Caco-2 (cell line): ENCODE measurements around the gene GALNTL6. TPM values are rescaled to one million over a fixed set of nuclear protein-coding genes. Genes with fewer than 3 reads are reported as not detected.

Experiments used
- BruUV-seq: library from RNA; stranded (reverse); fragments of 400-500 nt; replicated peaks from 2 replicates; lab custom pipeline; 2021; lab: Mats Ljungman, UMichigan
- CTCF ChIA-PET: fragments of 300-600 bp; sonication (Branson Sonifier 250); formaldehyde crosslinking; loops from one replicate; lab custom pipeline; 2022; ENCODE audit warnings: antibody characterized with exemption; lab: Charles Lee
- POLR2A ChIA-PET: fragments of 300-600 bp; sonication (Branson Sonifier 250); formaldehyde crosslinking; loops from one replicate; lab custom pipeline; 2022; ENCODE audit warnings: antibody characterized with exemption; lab: Charles Lee
- DNase-seq, 2 experiments: peaks; one replicate each; pipeline versions ENCODE4 v3.0.0 to v3.0.0-alpha.2; 2020 to 2022
- H3K27me3 ChIP-seq: replicated peaks from 2 replicates; pipeline ENCODE4 v1.6.0; 2011; ENCODE audit warnings: low read length; ENCODE audit not compliant: control insufficient read depth, insufficient read depth
- H3K36me3 ChIP-seq: 2 replicates; pipeline ENCODE4 v1.5.1; 2011; ENCODE audit warnings: low read length; ENCODE audit not compliant: control insufficient read depth, insufficient read depth
- H3K4me1 ChIP-seq: fragments of 250-450 bp; sonication (Bioruptor Pico); 2 replicates; pipeline ENCODE4 v1.5.1; 2020; ENCODE audit warnings: mild to moderate bottlenecking
- H3K4me3 ChIP-seq: 2 replicates; pipeline ENCODE4 v1.5.1; 2011; ENCODE audit warnings: low read depth, mild to moderate bottlenecking, control low read depth, low read length
- H3K9me3 ChIP-seq: fragments of 250-450 bp; sonication (Bioruptor Pico); 2 replicates; pipeline ENCODE4 v1.5.1; 2020; ENCODE audit warnings: mild to moderate bottlenecking, moderate library complexity
- H3K27ac Mint-ChIP-seq: one replicate; pipeline ENCODE4 v1.8.0; 2022; ENCODE audit warnings: mixed read lengths; ENCODE audit not compliant: unreplicated experiment
- H3K27me3 Mint-ChIP-seq: one replicate; pipeline ENCODE4 v1.8.0; 2022; ENCODE audit warnings: mixed read lengths; ENCODE audit not compliant: insufficient read depth, unreplicated experiment
- H3K36me3 Mint-ChIP-seq: one replicate; pipeline ENCODE4 v1.8.0; 2022; ENCODE audit warnings: mild to moderate bottlenecking, mixed read lengths; ENCODE audit not compliant: insufficient read depth, unreplicated experiment
- H3K4me1 Mint-ChIP-seq: one replicate; pipeline ENCODE4 v1.8.0; 2022; ENCODE audit warnings: low read depth, mixed read lengths; ENCODE audit not compliant: unreplicated experiment
- H3K4me3 Mint-ChIP-seq: one replicate; pipeline ENCODE4 v1.8.0; 2022; ENCODE audit warnings: mild to moderate bottlenecking, moderate library complexity, mixed read lengths; ENCODE audit not compliant: unreplicated experiment
- H3K9me3 Mint-ChIP-seq: one replicate; pipeline ENCODE4 v1.8.0; 2022; ENCODE audit warnings: mixed read lengths; ENCODE audit not compliant: unreplicated experiment
- CTCF ChIP-seq, 2 experiments: fragments of 200-600 bp in 1 of 2; IDR thresholded peaks; 1 replicate in 1 of 2; 2 replicates in 1 of 2; pipeline versions ENCODE4 v1.5.1 to v1.8.0; 2011 to 2022; ENCODE audit warnings: antibody characterized with exemption in 1 of 2, control low read depth in 1 of 2, inconsistent platforms in 1 of 2, low read depth in 1 of 2, low read length in 1 of 2, mild to moderate bottlenecking in 1 of 2, moderate library complexity in 1 of 2; ENCODE audit not compliant: insufficient read depth in 1 of 2, severe bottlenecking in 1 of 2, unreplicated experiment in 1 of 2
- intact Hi-C: fragments of 100-400 bp; cut with micrococcal nuclease; formaldehyde crosslinking; loops from one replicate; pipeline ENCODE4 v1.10.0; 2022; ENCODE audit not compliant: unreplicated experiment
- total RNA-seq: library from RNA; stranded (reverse); gene quantifications from 2 replicates; pipeline ENCODE4 v1.2.3, GENCODE V29; 2022

GALNTL6 gene
- total RNA-seq, 1 experiment from 2014 or later = not detected

- intact Hi-C loops = no loop called here
- Mint-ChIP-seq H3K9me3 (peaks cover 5% of the 10 kb centered on the region), H3K4me3 (no peak overlapping the region), H3K27me3 (no peaks in the 10 kb centered on the region), H3K4me1 (no peaks in the 10 kb centered on the region), H3K27ac (no peak overlapping the region), H3K36me3 (no peaks in the 10 kb centered on the region)
- Histone ChIP-seq H3K27me3 (no peaks in the 10 kb centered on the region), H3K4me1 (no peaks in the 10 kb centered on the region), H3K9me3 (no peaks in the 10 kb centered on the region), H3K4me3 (no peak overlapping the region), H3K36me3 (no peaks in the 10 kb centered on the region)
- BruUV-seq = no TSS peak
- ChIA-PET POLR2A (no interaction called here), CTCF (no interaction called here)
- TF ChIP-seq CTCF (IDR thresholded peaks at IDR 0.05; ENCODE audit: insufficient read depth in 1 of 2, low read depth in 1 of 2, low read length in 1 of 2, severe bottlenecking in 1 of 2, unreplicated experiment in 1 of 2) = no peak
- DNase-seq = no peak
Measured at GRCh38 chr4:172770787-172771186, 957.6 kb downstream of the GALNTL6 start.

- no peak overlapping the region for H3K27ac Mint-ChIP-seq
- H3K36me3 Mint-ChIP-seq = no peaks in the 10 kb centered on the region
- no peak for DNase-seq
- no peaks in the 10 kb centered on the region for H3K9me3 ChIP-seq
- no peaks in the 10 kb centered on the region for H3K27me3 ChIP-seq
- ChIA-PET POLR2A (no interaction called here), CTCF (no interaction called here)
- H3K9me3 Mint-ChIP-seq = peaks cover 5% of the 10 kb centered on the region
- BruUV-seq = no TSS peak
- intact Hi-C loops = no loop called here
- TF ChIP-seq CTCF (IDR thresholded peaks at IDR 0.05; ENCODE audit: insufficient read depth in 1 of 2, low read depth in 1 of 2, low read length in 1 of 2, severe bottlenecking in 1 of 2, unreplicated experiment in 1 of 2) = no peak
- H3K36me3 ChIP-seq = no peaks in the 10 kb centered on the region
- no peaks in the 10 kb centered on the region for H3K27me3 Mint-ChIP-seq
- no peaks in the 10 kb centered on the region for H3K4me1 Mint-ChIP-seq
- H3K4me3 ChIP-seq = no peak overlapping the region
- H3K4me3 Mint-ChIP-seq = no peak overlapping the region
- no peaks in the 10 kb centered on the region for H3K4me1 ChIP-seq
Measured at GRCh38 chr4:172772781-172773180, 959.6 kb downstream of the GALNTL6 start.

GRCh38 chr4:172776203-172776861 is 963.1 kb downstream of the GALNTL6 start:
- ChIA-PET CTCF (no interaction called here), POLR2A (no interaction called here)
- peaks cover 4% of the 10 kb centered on the region for H3K4me1 Mint-ChIP-seq
- H3K9me3 ChIP-seq = no peaks in the 10 kb centered on the region
- H3K27me3 ChIP-seq = no peaks in the 10 kb centered on the region
- H3K36me3 ChIP-seq = no peaks in the 10 kb centered on the region
- no TSS peak for BruUV-seq
- H3K36me3 Mint-ChIP-seq = no peaks in the 10 kb centered on the region
- intact Hi-C loops = no loop called here
- H3K4me1 ChIP-seq = no peaks in the 10 kb centered on the region
- no peaks in the 10 kb centered on the region for H3K27me3 Mint-ChIP-seq
- no peak overlapping the region for H3K4me3 Mint-ChIP-seq
- no peak overlapping the region for H3K4me3 ChIP-seq
- TF ChIP-seq CTCF (IDR thresholded peaks at IDR 0.05; ENCODE audit: insufficient read depth in 1 of 2, low read depth in 1 of 2, low read length in 1 of 2, severe bottlenecking in 1 of 2, unreplicated experiment in 1 of 2) = no peak
- H3K9me3 Mint-ChIP-seq = peaks cover 3% of the 10 kb centered on the region
- H3K27ac Mint-ChIP-seq = no peak overlapping the region
- DNase-seq = no peak
